Liver (tissue), 9 donors: ENCODE results near the gene ULK4. TPM values are rescaled to one million over a fixed set of nuclear protein-coding genes. Genes with fewer than 3 reads are reported as not detected.
"Not testable (repeated sequence)": the region's sequence is repeated elsewhere in the genome, so short reads cannot be mapped to it uniquely, and the experiment has no call there.

Source experiments
- DNase-seq: peaks from one replicate; pipeline ENCODE4 v3.0.0-alpha.2; 2017; ENCODE audit warnings: low spot score
- H3K27ac ChIP-seq, 2 donors: one replicate each; pipeline ENCODE4 v1.7.0; 2013; ENCODE audit warnings: inconsistent platforms in 2 of 2, low read length in 2 of 2, control low read depth in 1 of 2, low read depth in 1 of 2, mild to moderate bottlenecking in 1 of 2
- H3K27me3 ChIP-seq, 4 donors: one replicate each; pipeline versions ENCODE4 v1.6.1 to v1.7.0; 2013; ENCODE audit warnings: low read length in 3 of 4, inconsistent platforms in 1 of 4, mild to moderate bottlenecking in 1 of 4, moderate library complexity in 1 of 4; ENCODE audit not compliant: control insufficient read depth in 4 of 4, insufficient read depth in 4 of 4
- H3K36me3 ChIP-seq, 4 donors: one replicate each; pipeline versions ENCODE4 v1.6.1 to v1.7.0; 2013; ENCODE audit warnings: low read length in 3 of 4, mild to moderate bottlenecking in 3 of 4, low read depth in 1 of 4, moderate library complexity in 1 of 4; ENCODE audit not compliant: control insufficient read depth in 4 of 4, insufficient read depth in 3 of 4
- H3K4me1 ChIP-seq, 4 donors: one replicate each; pipeline versions ENCODE4 v1.6.1 to v1.7.0; 2013; ENCODE audit warnings: low read length in 3 of 4, mild to moderate bottlenecking in 3 of 4, moderate library complexity in 1 of 4; ENCODE audit not compliant: control insufficient read depth in 4 of 4, insufficient read depth in 4 of 4
- H3K4me3 ChIP-seq, 3 donors: one replicate each; pipeline versions ENCODE4 v1.6.1 to v1.7.0; 2013; ENCODE audit warnings: low read length in 3 of 3, control low read depth in 1 of 3, low read depth in 1 of 3, mild to moderate bottlenecking in 1 of 3
- H3K9ac ChIP-seq, 2 donors: one replicate each; pipeline ENCODE4 v1.7.0; 2013; ENCODE audit warnings: low read length in 2 of 2, mild to moderate bottlenecking in 2 of 2, moderate library complexity in 2 of 2, control low read depth in 1 of 2, low read depth in 1 of 2
- H3K9me3 ChIP-seq, 4 donors: one replicate each; pipeline versions ENCODE4 v1.6.1 to v1.7.0; 2013; ENCODE audit warnings: low read length in 3 of 4; ENCODE audit not compliant: control insufficient read depth in 4 of 4
- FOXA2 ChIP-seq: IDR thresholded peaks from 2 replicates; pipeline ENCODE4 v1.6.1; 2016; ENCODE audit warnings: antibody characterized with exemption
- GABPA ChIP-seq, 2 donors: IDR thresholded peaks in 1 of 2; conservative IDR thresholded peaks in 1 of 2; 2 replicates each; pipeline ENCODE4 v1.6.1; 2016; ENCODE audit warnings: antibody characterized with exemption in 2 of 2, mild to moderate bottlenecking in 1 of 2, moderate library complexity in 1 of 2
- HNF4A ChIP-seq, 2 donors: conservative IDR thresholded peaks; 2 replicates each; pipeline ENCODE4 v1.6.1; 2016; ENCODE audit warnings: antibody characterized with exemption in 2 of 2, mild to moderate bottlenecking in 2 of 2
- JUND ChIP-seq, 2 donors: IDR thresholded peaks; 2 replicates each; pipeline ENCODE4 v1.6.1; 2016; ENCODE audit warnings: antibody characterized with exemption in 2 of 2
- NR2F2 ChIP-seq: IDR thresholded peaks from 2 replicates; pipeline ENCODE4 v1.6.1; 2016; ENCODE audit warnings: antibody characterized with exemption
- RAD21 ChIP-seq, 2 donors: IDR thresholded peaks; 2 replicates each; pipeline ENCODE4 v1.6.1; 2016; ENCODE audit warnings: antibody characterized with exemption in 2 of 2, mild to moderate bottlenecking in 2 of 2
- YY1 ChIP-seq: IDR thresholded peaks from 2 replicates; pipeline ENCODE4 v1.6.1; 2016; ENCODE audit warnings: antibody characterized with exemption, mild to moderate bottlenecking
- WGBS: extraction: QIAGEN DNeasy Blood & Tissue Kit; methylation state at CpG from one replicate; pipeline ENCODE4 v1.1.7; 2013; 5-methylcytosine and 5-hydroxymethylcytosine counted together
- polyA plus RNA-seq, 2 donors: library from polyadenylated mRNA; stranded (reverse) in 1 of 2; unstranded in 1 of 2; fragments of 200-250 nt in 1 of 2; fragments of >200 nt in 1 of 2; fragmentation: Nextera tagmentation in 1 of 2; extraction: Ambion mirVana in 1 of 2; gene quantifications; one replicate each; pipeline versions ENCODE4 v1.2.1 to v1.2.3, GENCODE V29; 2013 to 2015
- total RNA-seq, 2 donors: library from RNA; depleted of rRNA; stranded (reverse); fragments of >200 nt; gene quantifications; one replicate each; pipeline ENCODE4 v1.2.3, GENCODE V29; 2014
- TF ChIP-seq, protein P1 (sequence below): fragments of 150-350 bp; IDR thresholded peaks from 2 replicates; pipeline ENCODE4 v1.5.1; 2017; ENCODE audit warnings: improper control_type of control experiment, low read depth, low read length; ENCODE audit not compliant: missing input control
- TF ChIP-seq, protein P2 (sequence below): IDR thresholded peaks from 2 replicates; pipeline ENCODE4 v1.6.1; 2016; ENCODE audit warnings: antibody characterized with exemption
- donor health status: healthy.
- donor health status: healthy.
- donor health status: healthy.
- donor health status: healthy.
- donor health status: healthy.

The ULK4 gene
- total and polyA plus RNA-seq, 4 donors = 1.1 to 11.5 (median 3.2) TPM

DNA sequence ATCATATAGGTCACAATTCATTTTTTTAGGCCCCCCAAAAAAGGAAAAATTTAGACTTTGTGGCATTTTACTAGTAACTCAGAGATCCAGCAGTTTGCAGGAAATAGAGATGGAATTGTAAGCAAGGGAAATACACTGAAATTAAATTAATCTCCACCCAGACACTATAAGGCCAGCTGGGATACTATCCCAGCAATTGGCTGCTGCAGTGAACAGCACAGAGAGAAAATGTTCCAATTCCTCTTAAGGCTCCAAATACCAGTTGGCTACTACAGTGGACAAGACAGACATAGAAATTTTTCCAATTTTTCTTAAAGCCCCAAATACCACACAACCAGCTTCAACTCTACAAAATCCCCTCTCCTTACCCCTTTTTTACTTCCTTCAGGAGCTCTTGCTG lies 78.9 kb downstream of the ULK4 start (continued):
- TF ChIP-seq NR2F2 (no peak), GABPA (IDR thresholded peaks at IDR 0.05 in 1 of 2, conservative IDR thresholded peaks at IDR 0.05 in 1 of 2) (no peak)

DNA sequence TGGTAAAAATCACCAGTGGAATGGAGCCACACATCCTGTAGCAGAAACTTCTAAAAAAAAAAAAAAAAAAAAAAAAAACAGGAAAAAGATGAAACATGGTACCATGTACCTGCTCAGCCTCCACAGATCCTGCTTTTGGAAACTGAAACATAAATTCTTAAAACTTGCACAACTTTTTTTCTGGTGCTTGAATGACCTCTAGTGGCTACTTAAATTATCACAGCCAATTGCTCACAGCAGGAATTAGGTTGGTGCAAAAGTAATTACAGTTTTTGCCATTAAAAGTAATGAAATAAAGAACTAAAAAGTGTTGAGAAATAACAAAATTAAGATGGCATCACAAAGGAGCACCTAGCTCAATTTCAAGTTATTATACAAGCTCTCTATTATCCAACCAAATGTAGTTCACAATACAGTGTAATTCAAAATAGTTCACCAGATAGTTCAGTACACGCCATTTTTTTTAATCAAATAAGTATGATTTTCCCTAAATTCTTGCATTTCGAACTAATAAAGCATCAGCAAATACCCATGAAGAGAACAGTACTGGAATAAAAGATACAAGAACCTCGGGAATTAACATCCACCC lies 80.6 kb downstream of the ULK4 start:
- Histone ChIP-seq H3K27me3 (no peaks in the 10 kb centered on the region), H3K9ac (no peak overlapping the region), H3K4me3 (no peak overlapping the region), H3K27ac (no peak overlapping the region), H3K9me3 (no peaks in the 10 kb centered on the region), H3K4me1 (peaks cover 0 to 7% (median 6%) of the 10 kb centered on the region in 4 donors), H3K36me3 (no peaks in the 10 kb centered on the region)
- TF ChIP-seq, protein P1, sequence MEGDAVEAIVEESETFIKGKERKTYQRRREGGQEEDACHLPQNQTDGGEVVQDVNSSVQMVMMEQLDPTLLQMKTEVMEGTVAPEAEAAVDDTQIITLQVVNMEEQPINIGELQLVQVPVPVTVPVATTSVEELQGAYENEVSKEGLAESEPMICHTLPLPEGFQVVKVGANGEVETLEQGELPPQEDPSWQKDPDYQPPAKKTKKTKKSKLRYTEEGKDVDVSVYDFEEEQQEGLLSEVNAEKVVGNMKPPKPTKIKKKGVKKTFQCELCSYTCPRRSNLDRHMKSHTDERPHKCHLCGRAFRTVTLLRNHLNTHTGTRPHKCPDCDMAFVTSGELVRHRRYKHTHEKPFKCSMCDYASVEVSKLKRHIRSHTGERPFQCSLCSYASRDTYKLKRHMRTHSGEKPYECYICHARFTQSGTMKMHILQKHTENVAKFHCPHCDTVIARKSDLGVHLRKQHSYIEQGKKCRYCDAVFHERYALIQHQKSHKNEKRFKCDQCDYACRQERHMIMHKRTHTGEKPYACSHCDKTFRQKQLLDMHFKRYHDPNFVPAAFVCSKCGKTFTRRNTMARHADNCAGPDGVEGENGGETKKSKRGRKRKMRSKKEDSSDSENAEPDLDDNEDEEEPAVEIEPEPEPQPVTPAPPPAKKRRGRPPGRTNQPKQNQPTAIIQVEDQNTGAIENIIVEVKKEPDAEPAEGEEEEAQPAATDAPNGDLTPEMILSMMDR = peak; percentile 83
- TF ChIP-seq, protein P2, sequence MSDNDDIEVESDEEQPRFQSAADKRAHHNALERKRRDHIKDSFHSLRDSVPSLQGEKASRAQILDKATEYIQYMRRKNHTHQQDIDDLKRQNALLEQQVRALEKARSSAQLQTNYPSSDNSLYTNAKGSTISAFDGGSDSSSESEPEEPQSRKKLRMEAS = no peak
- TF ChIP-seq NR2F2 (no peak), RAD21 (IDR thresholded peaks at IDR 0.05) (peak; percentile 91), FOXA2 (no peak), HNF4A (conservative IDR thresholded peaks at IDR 0.05) (no peak), JUND (IDR thresholded peaks at IDR 0.05) (no peak), YY1 (peak; percentile 10)
- WGBS = 55% methylated on average over 3 of the region's 3 CpGs
- DNase-seq = no peak

DNA sequence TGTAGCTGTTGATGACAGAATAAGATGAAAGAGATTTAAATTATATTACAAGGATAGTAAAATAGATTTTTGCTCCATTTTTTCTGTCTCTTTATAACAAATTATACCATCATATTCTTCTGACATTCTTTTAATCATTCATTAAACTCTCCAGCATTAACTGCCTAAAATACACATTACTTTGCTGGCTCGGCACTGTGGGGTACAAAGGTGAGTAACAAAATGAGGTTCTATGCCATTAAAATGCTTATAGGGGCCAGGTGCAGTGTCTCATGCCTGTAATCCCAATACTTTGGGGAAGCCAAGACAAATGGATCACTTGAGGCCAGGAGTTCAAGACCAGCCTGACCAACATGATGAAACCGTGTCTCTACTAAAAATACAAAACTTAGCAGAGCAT lies 81.5 kb downstream of the ULK4 start:
- H3K27me3 ChIP-seq = no peaks in the 10 kb centered on the region
- H3K4me1 ChIP-seq = peaks cover 0 to 7% (median 6%) of the 10 kb centered on the region in 4 donors
- no peak overlapping the region for H3K9ac ChIP-seq
- H3K27ac ChIP-seq = no peak overlapping the region
- H3K4me3 ChIP-seq = no peak overlapping the region
- TF ChIP-seq HNF4A (conservative IDR thresholded peaks at IDR 0.05) (peak; percentile 19 to 36), GABPA (IDR thresholded peaks at IDR 0.05 in 1 of 2, conservative IDR thresholded peaks at IDR 0.05 in 1 of 2) (no peak), JUND (IDR thresholded peaks at IDR 0.05) (no peak)
- TF ChIP-seq, protein P2 = no peak
- TF ChIP-seq, protein P1 = no peak
- 27% methylated on average over 2 of the region's 2 CpGs for WGBS
- H3K36me3 ChIP-seq = no peaks in the 10 kb centered on the region
- no peak for DNase-seq
- no peaks in the 10 kb centered on the region for H3K9me3 ChIP-seq

DNA sequence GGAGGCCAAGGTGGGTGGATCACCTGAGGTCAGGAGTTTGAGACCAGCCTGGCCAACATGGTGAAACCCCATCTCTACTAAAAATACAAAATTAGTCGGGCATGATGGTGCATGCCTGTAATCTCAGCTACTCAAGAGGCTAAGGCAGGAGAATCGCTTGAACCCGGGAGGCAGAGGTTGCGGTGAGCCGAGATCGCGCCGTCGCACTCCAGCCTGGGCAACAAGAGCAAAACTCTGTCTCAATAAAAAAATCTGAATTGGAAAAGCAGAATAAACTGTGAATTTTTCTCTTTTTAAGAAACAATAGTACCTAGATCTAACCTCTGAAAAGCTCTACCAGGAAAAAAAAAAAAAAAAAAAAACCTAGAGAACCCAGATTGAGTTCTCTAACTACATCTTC lies 84.2 kb downstream of the ULK4 start:
- not testable (repeated sequence) for H3K27me3 ChIP-seq, H3K27ac ChIP-seq, H3K4me1 ChIP-seq, H3K4me3 ChIP-seq, H3K9me3 ChIP-seq, H3K9ac ChIP-seq, H3K36me3 ChIP-seq, DNase-seq
- 96% methylated on average over 9 of the region's 9 CpGs for WGBS
